SU-DHL-6 (cell line): ENCODE measurements around the gene RALGDS.

Source experiments
- H2AFZ ChIP-seq: fragments of 200-600 bp; sonication (generic); 2 replicates; pipeline ENCODE4 v1.6.1; 2014; ENCODE audit warnings: low read depth, mild to moderate bottlenecking, moderate library complexity, mixed read lengths, antibody characterized with exemption, low read length; ENCODE audit not compliant: severe bottlenecking
- H3F3A ChIP-seq: fragments of 200-600 bp; shearing (Covaris generic); 2 replicates; pipeline ENCODE4 v1.6.0; 2016; ENCODE audit warnings: antibody characterized with exemption, mild to moderate bottlenecking; ENCODE audit not compliant: insufficient read depth
- H3K27ac ChIP-seq: fragments of 200-600 bp; sonication (generic); 2 replicates; pipeline ENCODE4 v1.5.1; 2016; ENCODE audit warnings: low read depth, mild to moderate bottlenecking, low read length, moderate library complexity, mixed read lengths
- H3K27me3 ChIP-seq: fragments of 200-600 bp; sonication (generic), shearing (Covaris generic); 2 replicates; pipeline ENCODE4 v1.6.0; 2014; ENCODE audit warnings: mild to moderate bottlenecking, low read length
- H3K36me3 ChIP-seq: fragments of 200-600 bp; sonication (generic); 2 replicates; pipeline ENCODE4 v1.6.1; 2014; ENCODE audit warnings: mild to moderate bottlenecking, low read length, mixed read lengths
- H3K4me2 ChIP-seq: fragments of 300-600, 200-600 bp; shearing (Covaris generic), sonication (generic); 2 replicates; pipeline ENCODE4 v1.6.0; 2014; ENCODE audit warnings: low read length, low read depth, mild to moderate bottlenecking; ENCODE audit not compliant: poor library complexity, severe bottlenecking
- H3K4me3 ChIP-seq: fragments of 200-600 bp; sonication (generic); 2 replicates; pipeline ENCODE4 v1.5.1; 2014; ENCODE audit warnings: antibody characterized with exemption, low read length, mild to moderate bottlenecking, mixed read lengths; ENCODE audit not compliant: insufficient read depth, poor library complexity, severe bottlenecking
- H3K79me2 ChIP-seq: fragments of 200-600 bp; sonication (generic); 2 replicates; pipeline ENCODE4 v1.6.1; 2014; ENCODE audit warnings: mild to moderate bottlenecking, low read length, moderate library complexity; ENCODE audit not compliant: insufficient read depth
- H3K9ac ChIP-seq: fragments of 200-600 bp; sonication (generic); 2 replicates; pipeline ENCODE4 v1.7.0; 2014; ENCODE audit warnings: mild to moderate bottlenecking, low read length
- H3K9me2 ChIP-seq: fragments of 200-600 bp; sonication (generic); replicated peaks from 2 replicates; pipeline ENCODE4 v1.6.1; 2014; ENCODE audit warnings: low read length; ENCODE audit not compliant: insufficient read depth
- H3K9me3 ChIP-seq: fragments of 200-600 bp; sonication (generic); 2 replicates; pipeline ENCODE4 v1.6.1; 2014; ENCODE audit warnings: low read length, mixed read lengths; ENCODE audit not compliant: insufficient read depth
- H4K20me1 ChIP-seq: fragments of 200-600 bp; sonication (generic); 2 replicates; pipeline ENCODE4 v1.6.1; 2014; ENCODE audit warnings: low read depth, mild to moderate bottlenecking, antibody characterized with exemption, low read length, moderate library complexity, mixed read lengths
- EZH2phosphoT487 ChIP-seq: fragments of 200-600 bp; sonication (generic), shearing (Covaris generic); conservative IDR thresholded peaks from 2 replicates; pipeline ENCODE4 v1.6.1; 2018; ENCODE audit warnings: mild to moderate bottlenecking, antibody characterized with exemption, low read length, moderate library complexity, mixed read lengths
- TF ChIP-seq, protein P1 (sequence below): fragments of 200-600 bp; sonication (generic); IDR thresholded peaks from one replicate; pipeline ENCODE4 v1.5.1; 2017; ENCODE audit warnings: antibody characterized with exemption, mild to moderate bottlenecking, low read length, moderate library complexity; ENCODE audit not compliant: insufficient read depth, poor library complexity, severe bottlenecking

RALGDS gene

DNA sequence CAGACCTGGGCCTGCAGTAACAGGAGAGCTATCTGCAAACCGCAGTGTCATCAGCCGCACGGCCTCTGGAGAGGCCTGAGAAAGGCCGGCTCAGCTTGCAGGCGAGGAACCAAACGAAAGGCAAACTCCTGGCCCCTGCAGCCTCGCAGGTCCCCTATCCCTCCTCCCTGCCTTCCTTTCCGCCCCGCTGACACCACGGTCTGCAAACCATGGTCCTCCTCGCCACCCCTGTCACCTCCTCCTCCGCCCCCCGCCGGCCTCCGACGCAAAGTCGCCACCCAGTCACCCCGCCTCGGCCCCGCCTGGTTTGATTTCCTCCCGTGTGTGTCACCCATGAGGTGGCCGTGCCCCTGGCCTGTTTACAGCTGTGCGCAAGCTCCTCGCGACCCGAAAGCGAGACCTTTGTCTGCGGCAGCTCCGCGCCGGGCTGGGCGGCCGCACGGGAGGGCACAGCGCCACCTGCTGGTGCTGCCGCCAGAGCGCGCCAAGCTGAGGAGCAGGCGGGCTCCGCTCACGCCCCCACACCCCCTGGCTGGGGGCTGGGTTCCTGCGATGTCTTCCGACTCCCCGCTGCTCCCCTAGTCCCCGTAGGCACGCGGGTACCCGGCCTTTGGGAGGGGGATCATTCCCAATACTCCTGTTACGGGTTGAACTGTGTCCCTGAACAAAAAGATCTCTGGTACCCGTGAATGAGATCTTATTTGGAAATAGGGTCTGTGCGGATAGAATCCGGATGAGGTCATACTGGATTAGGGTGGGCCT lies 23.3 kb upstream of the RALGDS start:
- H3K9me3 ChIP-seq: no peaks in the 10 kb centered on the region
- H4K20me1 ChIP-seq: peaks cover 10% of the 10 kb centered on the region; the same call in 1 of the 2 replicates
- H2AFZ ChIP-seq: no peak overlapping the region

DNA sequence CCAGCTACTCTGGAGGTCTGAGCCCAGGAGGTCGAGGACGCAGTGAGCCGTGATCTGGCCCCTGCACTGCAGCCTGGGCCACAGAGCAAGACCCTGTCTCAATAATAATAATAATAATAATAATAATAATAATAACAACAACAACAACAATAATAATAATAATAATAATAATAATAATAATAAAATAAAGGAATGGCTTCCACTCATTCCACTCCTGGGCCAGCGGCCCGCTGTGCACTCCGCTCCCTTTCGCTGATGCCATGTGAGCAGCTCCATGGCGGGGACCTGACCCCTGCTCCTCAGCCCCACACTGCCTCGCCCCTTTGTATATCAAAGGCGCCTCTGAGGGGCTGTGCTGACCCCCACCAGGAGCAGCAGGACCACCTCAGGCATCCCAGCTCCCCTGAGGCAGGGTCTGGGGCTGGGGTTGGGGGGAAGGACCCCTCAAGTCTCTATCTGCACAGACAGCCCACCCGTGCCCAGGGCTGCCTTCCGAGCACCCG lies 22.6 kb upstream of the RALGDS start:
- Histone ChIP-seq H2AFZ (no peak overlapping the region), H3F3A (peaks cover 8% of the 10 kb centered on the region; the same call in 1 of the 2 replicates), H3K9ac (peak overlapping the region; percentile 18; the same call in 1 of the 2 replicates), H3K9me3 (no peaks in the 10 kb centered on the region), H3K4me2 (peak overlapping the region; percentile 55), H3K27me3 (no peaks in the 10 kb centered on the region), H3K9me2 (no peaks in the 10 kb centered on the region), H3K79me2 (peaks cover 9% of the 10 kb centered on the region; the same call in 1 of the 2 replicates), H3K36me3 (no peaks in the 10 kb centered on the region), H4K20me1 (peaks cover 10% of the 10 kb centered on the region; the same call in 1 of the 2 replicates), H3K27ac (no peak overlapping the region), H3K4me3 (no peak overlapping the region)
- no peak for TF ChIP-seq EZH2phosphoT487

More for the DNA sequence above, 23.3 kb upstream of the RALGDS start:
- H3K9ac ChIP-seq: peak overlapping the region; percentile 18; the same call in 1 of the 2 replicates
- TF ChIP-seq, protein P1, sequence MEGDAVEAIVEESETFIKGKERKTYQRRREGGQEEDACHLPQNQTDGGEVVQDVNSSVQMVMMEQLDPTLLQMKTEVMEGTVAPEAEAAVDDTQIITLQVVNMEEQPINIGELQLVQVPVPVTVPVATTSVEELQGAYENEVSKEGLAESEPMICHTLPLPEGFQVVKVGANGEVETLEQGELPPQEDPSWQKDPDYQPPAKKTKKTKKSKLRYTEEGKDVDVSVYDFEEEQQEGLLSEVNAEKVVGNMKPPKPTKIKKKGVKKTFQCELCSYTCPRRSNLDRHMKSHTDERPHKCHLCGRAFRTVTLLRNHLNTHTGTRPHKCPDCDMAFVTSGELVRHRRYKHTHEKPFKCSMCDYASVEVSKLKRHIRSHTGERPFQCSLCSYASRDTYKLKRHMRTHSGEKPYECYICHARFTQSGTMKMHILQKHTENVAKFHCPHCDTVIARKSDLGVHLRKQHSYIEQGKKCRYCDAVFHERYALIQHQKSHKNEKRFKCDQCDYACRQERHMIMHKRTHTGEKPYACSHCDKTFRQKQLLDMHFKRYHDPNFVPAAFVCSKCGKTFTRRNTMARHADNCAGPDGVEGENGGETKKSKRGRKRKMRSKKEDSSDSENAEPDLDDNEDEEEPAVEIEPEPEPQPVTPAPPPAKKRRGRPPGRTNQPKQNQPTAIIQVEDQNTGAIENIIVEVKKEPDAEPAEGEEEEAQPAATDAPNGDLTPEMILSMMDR: peak; percentile 97
- TF ChIP-seq EZH2phosphoT487: no peak
- peaks cover 8% of the 10 kb centered on the region; the same call in 1 of the 2 replicates for H3F3A ChIP-seq
- H3K79me2 ChIP-seq: peaks cover 9% of the 10 kb centered on the region; the same call in 1 of the 2 replicates
- no peak overlapping the region for H3K4me3 ChIP-seq
- H3K36me3 ChIP-seq: no peaks in the 10 kb centered on the region
- H3K27ac ChIP-seq: no peak overlapping the region
- H3K4me2 ChIP-seq: peak overlapping the region; percentile 55
- no peaks in the 10 kb centered on the region for H3K9me2 ChIP-seq
- no peaks in the 10 kb centered on the region for H3K27me3 ChIP-seq

DNA sequence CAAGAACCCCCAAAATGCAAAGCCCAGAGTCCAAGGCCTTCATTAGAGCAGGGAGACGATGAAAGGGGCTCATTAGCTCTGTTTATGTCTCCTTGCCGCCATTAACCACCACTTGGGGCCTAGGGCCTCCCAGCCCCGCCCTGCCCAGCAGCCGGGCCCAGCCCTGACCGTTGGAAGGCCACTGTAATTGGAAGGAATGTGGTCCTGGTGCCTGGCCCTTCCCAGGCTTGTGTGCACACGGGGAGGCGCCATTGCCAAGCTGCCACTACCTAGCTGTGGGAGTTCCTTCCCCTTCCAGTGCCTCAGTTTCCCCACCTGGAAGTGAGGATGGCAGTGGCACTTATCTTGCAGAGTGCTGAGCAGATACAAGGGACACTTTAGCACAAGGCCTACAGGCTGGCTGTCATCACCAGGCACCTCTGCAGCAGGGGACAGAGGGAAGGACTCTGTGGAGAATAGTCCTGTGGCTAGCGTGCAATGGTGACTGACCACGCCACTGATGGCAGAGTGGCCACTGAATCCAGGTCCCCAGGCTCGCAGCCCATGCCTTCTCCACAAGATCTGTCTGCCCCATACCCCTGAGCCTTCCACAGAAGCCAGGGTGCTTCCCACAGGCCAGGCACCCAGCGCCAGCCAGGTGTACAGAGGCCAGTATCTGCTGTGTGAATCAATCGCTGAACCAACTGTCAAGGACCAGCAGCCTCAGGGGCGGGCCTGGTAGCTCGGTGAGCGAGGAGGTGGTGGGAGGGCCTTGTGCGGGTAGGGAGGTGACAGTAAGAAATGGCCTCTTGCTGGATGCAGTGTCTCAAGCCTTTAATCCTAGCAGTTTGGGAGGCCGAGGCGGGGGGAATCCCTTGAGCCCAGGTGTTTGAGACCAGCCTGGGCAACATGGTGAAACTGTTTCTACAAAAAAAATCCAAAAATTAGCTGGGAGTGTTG lies 21.9 kb upstream of the RALGDS start:
- H3K4me3 ChIP-seq: no peak overlapping the region
- no peaks in the 10 kb centered on the region for H3K27me3 ChIP-seq
- TF ChIP-seq, protein P1: no peak
- TF ChIP-seq EZH2phosphoT487: no peak
- peaks cover 9% of the 10 kb centered on the region; the same call in 1 of the 2 replicates for H3K79me2 ChIP-seq
- no peak overlapping the region for H3K9ac ChIP-seq
- no peaks in the 10 kb centered on the region for H3K36me3 ChIP-seq
- H3K4me2 ChIP-seq: no peak overlapping the region
- H3K9me3 ChIP-seq: no peaks in the 10 kb centered on the region
- H3K9me2 ChIP-seq: no peaks in the 10 kb centered on the region
- peaks cover 5% of the 10 kb centered on the region; the same call in 1 of the 2 replicates for H3F3A ChIP-seq
- no peak overlapping the region for H3K27ac ChIP-seq
- peaks cover 10% of the 10 kb centered on the region; the same call in 1 of the 2 replicates for H4K20me1 ChIP-seq
- H2AFZ ChIP-seq: no peak overlapping the region
